PC-9 (cell line): ENCODE results near the gene ELP4.

Source experiments
- EZH2 ChIP-seq: fragments of 200-600 bp; sonication (generic); IDR thresholded peaks from 2 replicates; pipeline ENCODE4 v1.8.0; 2017; ENCODE audit warnings: antibody characterized with exemption, low read depth
- TF ChIP-seq, protein P1 (sequence below): fragments of 200-600 bp; sonication (generic); conservative IDR thresholded peaks from 2 replicates; pipeline ENCODE4 v1.6.1; 2017; ENCODE audit warnings: mixed run types, antibody characterized with exemption, mild to moderate bottlenecking, moderate library complexity

DNA sequence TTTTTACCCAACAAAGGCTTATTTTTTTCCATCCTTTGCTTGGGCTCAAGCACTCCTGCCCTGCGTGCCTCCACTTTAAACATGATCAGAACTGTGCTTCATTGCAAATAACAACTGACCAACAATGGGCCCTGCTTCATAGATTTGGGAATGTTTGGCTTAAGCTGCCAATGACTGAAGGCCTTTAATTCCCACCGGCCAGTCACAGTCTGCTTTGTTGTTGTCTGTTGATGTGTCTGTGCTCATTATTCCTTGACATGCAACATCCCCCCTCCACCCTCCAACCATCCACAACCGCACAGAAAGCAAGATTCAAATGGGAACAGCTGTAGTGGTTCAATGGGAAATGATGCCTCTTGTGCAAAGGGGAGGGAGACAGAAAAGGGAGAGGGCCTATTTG, 278.5 kb downstream of the ELP4 start:
- TF ChIP-seq EZH2, result no peak
- TF ChIP-seq, protein P1, sequence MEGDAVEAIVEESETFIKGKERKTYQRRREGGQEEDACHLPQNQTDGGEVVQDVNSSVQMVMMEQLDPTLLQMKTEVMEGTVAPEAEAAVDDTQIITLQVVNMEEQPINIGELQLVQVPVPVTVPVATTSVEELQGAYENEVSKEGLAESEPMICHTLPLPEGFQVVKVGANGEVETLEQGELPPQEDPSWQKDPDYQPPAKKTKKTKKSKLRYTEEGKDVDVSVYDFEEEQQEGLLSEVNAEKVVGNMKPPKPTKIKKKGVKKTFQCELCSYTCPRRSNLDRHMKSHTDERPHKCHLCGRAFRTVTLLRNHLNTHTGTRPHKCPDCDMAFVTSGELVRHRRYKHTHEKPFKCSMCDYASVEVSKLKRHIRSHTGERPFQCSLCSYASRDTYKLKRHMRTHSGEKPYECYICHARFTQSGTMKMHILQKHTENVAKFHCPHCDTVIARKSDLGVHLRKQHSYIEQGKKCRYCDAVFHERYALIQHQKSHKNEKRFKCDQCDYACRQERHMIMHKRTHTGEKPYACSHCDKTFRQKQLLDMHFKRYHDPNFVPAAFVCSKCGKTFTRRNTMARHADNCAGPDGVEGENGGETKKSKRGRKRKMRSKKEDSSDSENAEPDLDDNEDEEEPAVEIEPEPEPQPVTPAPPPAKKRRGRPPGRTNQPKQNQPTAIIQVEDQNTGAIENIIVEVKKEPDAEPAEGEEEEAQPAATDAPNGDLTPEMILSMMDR, result no peak
